ENCODE data around the gene DIS3L2. TPM values are rescaled to one million over a fixed set of nuclear protein-coding genes. Genes with fewer than 3 reads are reported as not detected.

DIS3L2 gene
- total RNA-seq, 4 donors from 2014 or later = 10.3 to 63.9 (median 29.7) TPM

DNA sequence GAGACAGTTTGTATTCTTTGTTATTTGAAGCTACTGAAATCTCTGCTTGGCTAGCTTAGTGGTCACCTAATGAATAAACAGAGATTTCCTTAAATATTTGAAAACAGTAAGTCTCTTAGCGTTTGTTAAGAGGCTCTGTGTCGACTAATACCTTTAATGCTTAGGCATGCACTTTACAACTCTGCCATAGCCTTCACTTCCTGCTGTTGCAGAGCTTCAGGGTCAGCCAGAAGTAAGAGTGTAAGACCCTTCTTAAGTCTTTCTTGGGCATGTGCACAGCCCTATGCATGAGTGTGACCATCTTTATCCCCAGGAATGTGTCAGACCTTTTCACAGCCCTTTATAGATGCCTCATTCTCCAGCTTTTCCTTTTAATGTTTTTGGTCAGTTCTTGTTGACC is 221.8 kb downstream of the DIS3L2 start:
- Histone ChIP-seq H3K27me3 (no peaks in the 10 kb centered on the region), H3K36me3 (no peaks in the 10 kb centered on the region), H3K9me3 (no peaks in the 10 kb centered on the region), H3K4me1 (no peaks in the 10 kb centered on the region), H3K4me3 (no peak overlapping the region), H3K27ac (no peak overlapping the region)
- no peak for DNase-seq
- intact Hi-C loops (cut with DNase I; ENCODE audit: low total_unique reads) = no loop called here
- TF ChIP-seq POLR2A (IDR thresholded peaks at IDR 0.05) = no peak
- TF ChIP-seq, protein P1, sequence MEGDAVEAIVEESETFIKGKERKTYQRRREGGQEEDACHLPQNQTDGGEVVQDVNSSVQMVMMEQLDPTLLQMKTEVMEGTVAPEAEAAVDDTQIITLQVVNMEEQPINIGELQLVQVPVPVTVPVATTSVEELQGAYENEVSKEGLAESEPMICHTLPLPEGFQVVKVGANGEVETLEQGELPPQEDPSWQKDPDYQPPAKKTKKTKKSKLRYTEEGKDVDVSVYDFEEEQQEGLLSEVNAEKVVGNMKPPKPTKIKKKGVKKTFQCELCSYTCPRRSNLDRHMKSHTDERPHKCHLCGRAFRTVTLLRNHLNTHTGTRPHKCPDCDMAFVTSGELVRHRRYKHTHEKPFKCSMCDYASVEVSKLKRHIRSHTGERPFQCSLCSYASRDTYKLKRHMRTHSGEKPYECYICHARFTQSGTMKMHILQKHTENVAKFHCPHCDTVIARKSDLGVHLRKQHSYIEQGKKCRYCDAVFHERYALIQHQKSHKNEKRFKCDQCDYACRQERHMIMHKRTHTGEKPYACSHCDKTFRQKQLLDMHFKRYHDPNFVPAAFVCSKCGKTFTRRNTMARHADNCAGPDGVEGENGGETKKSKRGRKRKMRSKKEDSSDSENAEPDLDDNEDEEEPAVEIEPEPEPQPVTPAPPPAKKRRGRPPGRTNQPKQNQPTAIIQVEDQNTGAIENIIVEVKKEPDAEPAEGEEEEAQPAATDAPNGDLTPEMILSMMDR (IDR thresholded peaks at IDR 0.05) = no peak

DNA sequence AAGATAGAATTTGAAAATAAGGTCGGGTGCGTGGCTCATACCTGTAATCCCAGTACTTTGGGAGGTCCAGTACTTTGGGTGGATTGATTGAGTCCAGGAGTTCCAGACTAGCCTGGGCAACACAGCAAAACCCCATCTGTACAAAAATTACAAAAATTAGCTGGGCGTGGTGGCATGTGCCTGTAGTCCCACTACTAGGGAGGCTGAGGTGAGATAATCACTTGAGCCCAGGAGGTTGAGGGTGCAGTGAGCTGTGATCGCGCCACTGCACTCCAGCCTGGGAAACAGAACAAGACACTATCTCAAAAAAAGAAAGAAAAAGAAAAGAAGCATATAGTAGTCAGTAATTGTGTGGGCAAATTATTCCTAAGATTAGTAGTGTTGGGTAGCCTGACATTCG is 222.8 kb downstream of the DIS3L2 start:
- intact Hi-C loops (cut with DNase I; ENCODE audit: low total_unique reads) = no loop called here
- H3K36me3 ChIP-seq = no peaks in the 10 kb centered on the region

DNA sequence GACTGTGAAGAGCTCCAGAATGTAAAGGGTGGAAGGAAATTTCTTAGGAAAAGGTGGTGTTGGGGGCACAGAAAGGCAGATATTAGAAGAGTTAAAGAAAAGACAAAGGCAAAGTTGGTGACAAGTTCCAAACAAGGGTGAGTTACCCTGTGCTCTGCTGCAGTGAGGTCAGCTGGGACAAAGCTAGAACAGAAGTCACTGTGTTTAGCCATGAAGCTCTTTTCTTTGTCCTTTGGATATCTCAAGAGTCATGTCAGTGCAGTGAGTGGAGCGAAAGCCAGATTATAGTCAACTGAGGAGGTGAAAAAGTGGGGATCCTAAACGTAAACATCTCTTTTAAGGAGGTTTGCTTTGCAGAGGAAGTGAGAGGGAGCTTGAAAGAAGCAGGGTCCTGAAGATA is 229.3 kb downstream of the DIS3L2 start:
- H3K4me3 ChIP-seq = no peak overlapping the region
- TF ChIP-seq, protein P1 (IDR thresholded peaks at IDR 0.05) = no peak
- TF ChIP-seq POLR2A (IDR thresholded peaks at IDR 0.05) = no peak
- H3K4me1 ChIP-seq = no peaks in the 10 kb centered on the region
- no peaks in the 10 kb centered on the region for H3K27me3 ChIP-seq
- no peaks in the 10 kb centered on the region for H3K36me3 ChIP-seq
- no peak for DNase-seq
- no peak overlapping the region for H3K27ac ChIP-seq
- H3K9me3 ChIP-seq = peaks cover 0 to 12% of the 10 kb centered on the region in 2 donors
- intact Hi-C loops (cut with DNase I; ENCODE audit: low total_unique reads) = no loop called here

More for the DNA sequence above, 222.8 kb downstream of the DIS3L2 start:
- Histone ChIP-seq H3K27me3 (no peaks in the 10 kb centered on the region), H3K4me1 (no peaks in the 10 kb centered on the region), H3K4me3 (no peak overlapping the region), H3K27ac (no peak overlapping the region), H3K9me3 (no peaks in the 10 kb centered on the region)
- DNase-seq = no peak
- no peak for TF ChIP-seq POLR2A (IDR thresholded peaks at IDR 0.05)

DNA sequence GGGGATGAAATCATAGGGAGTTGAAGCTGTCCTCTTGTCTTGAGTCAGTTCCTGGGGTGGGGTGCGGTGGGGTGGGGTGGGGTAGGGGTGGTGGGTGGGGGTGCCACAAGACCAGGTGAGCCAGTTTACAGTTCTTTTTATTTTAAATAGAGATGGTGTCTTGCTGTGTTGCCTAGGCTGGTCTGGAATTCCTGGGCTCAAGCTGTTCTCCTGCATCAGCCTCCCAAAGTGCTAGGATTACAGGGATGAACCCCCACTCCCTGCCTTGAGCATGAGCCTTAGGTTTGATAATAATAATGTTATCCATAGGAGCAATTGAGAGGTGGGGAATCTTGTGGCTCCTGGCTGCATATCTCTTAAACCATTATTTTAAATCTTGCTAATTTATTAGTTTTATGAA is 234.0 kb downstream of the DIS3L2 start:
- H3K4me3 ChIP-seq = no peak overlapping the region
- intact Hi-C loops (cut with DNase I; ENCODE audit: low total_unique reads) = no loop called here
- H3K36me3 ChIP-seq = no peaks in the 10 kb centered on the region
- H3K4me1 ChIP-seq = no peaks in the 10 kb centered on the region
- no peak for DNase-seq
- peaks cover 0 to 12% of the 10 kb centered on the region in 2 donors for H3K9me3 ChIP-seq
- H3K27me3 ChIP-seq = no peaks in the 10 kb centered on the region
- TF ChIP-seq, protein P1 (IDR thresholded peaks at IDR 0.05) = no peak
- TF ChIP-seq POLR2A (IDR thresholded peaks at IDR 0.05) = no peak
- H3K27ac ChIP-seq = no peak overlapping the region

DNA sequence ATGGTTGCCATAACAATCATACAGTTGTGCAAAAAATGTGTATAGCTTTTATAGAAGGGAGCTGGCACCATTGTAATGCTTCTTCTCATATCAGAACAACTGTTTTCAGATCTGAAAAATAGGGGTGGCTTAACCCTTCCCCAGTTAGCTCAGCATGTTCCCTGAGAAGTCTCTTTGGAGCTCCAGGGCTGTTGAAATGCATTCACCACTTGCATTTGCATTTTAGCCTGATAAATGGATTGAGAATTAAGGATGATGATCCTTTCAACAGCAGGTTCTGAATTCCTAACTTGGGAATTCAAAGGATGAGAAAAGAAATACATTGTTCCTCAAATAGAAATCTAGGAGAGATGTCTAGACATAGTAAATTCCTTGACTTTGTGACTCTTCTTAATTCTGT is 235.3 kb downstream of the DIS3L2 start:
- no peak for DNase-seq
- H3K9me3 ChIP-seq = peaks cover 0 to 12% of the 10 kb centered on the region in 2 donors
- intact Hi-C loops (cut with DNase I; ENCODE audit: low total_unique reads) = no loop called here
- no peaks in the 10 kb centered on the region for H3K36me3 ChIP-seq
- no peak overlapping the region for H3K27ac ChIP-seq
- no peaks in the 10 kb centered on the region for H3K27me3 ChIP-seq
- TF ChIP-seq, protein P1 (IDR thresholded peaks at IDR 0.05) = no peak
- no peak for TF ChIP-seq POLR2A (IDR thresholded peaks at IDR 0.05)
- no peaks in the 10 kb centered on the region for H3K4me1 ChIP-seq
- no peak overlapping the region for H3K4me3 ChIP-seq

DNA sequence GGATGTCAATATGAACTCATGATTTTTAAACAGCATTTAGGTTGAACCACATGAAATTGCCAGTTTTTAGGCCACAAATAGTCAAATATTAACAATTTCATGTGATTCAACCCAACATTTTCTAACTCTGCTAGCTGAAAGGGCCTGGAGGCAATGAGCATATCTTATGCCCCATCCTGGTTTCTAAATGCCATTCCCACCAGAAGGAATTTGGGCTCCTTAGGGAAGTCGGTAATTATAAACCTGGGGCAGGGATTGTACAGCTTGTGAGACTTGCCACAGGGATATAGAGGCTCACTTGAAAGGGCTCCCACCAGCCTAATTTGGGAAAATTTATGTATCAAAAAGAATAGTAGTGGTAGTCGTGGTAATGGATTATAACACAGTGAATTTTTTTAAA is 238.7 kb downstream of the DIS3L2 start:
- DNase-seq = no peak
- Histone ChIP-seq H3K27me3 (no peaks in the 10 kb centered on the region), H3K4me1 (no peaks in the 10 kb centered on the region), H3K36me3 (no peaks in the 10 kb centered on the region), H3K9me3 (peaks cover 0 to under 1% of the 10 kb centered on the region in 2 donors), H3K27ac (no peak overlapping the region), H3K4me3 (no peak overlapping the region)
- no peak for TF ChIP-seq POLR2A (IDR thresholded peaks at IDR 0.05)
- TF ChIP-seq, protein P1 (IDR thresholded peaks at IDR 0.05) = no peak
- intact Hi-C loops (cut with DNase I; ENCODE audit: low total_unique reads) = no loop called here

Data from uterus (tissue), 4 donors.